Spinal cord (tissue), 10 donors: Measurements from ENCODE around the gene GPATCH3. TPM values are rescaled to one million over a fixed set of nuclear protein-coding genes. Genes with fewer than 3 reads are reported as not detected.
A peak's percentile ranks its signal among the peaks of the same experiment; 100 is the strongest.

ENCODE experiments used
- DNase-seq, 6 donors: peaks; one replicate each; pipeline versions ENCODE4 v3.0.0 to v3.0.0-alpha.2; 2013 to 2015; ENCODE audit warnings: low spot score in 6 of 6, low read depth in 4 of 6
- H3K27ac ChIP-seq: one replicate; pipeline ENCODE4 v1.5.1; 2013; ENCODE audit warnings: low read depth, low read length, control low read depth
- H3K27me3 ChIP-seq: one replicate; pipeline ENCODE4 v1.6.1; 2013; ENCODE audit warnings: low read length; ENCODE audit not compliant: control insufficient read depth, insufficient read depth
- H3K36me3 ChIP-seq: one replicate; pipeline ENCODE4 v1.6.1; 2013; ENCODE audit warnings: low read length; ENCODE audit not compliant: control insufficient read depth, insufficient read depth
- H3K4me1 ChIP-seq: one replicate; pipeline ENCODE4 v1.6.1; 2013; ENCODE audit warnings: low read length; ENCODE audit not compliant: control insufficient read depth, insufficient read depth
- H3K4me3 ChIP-seq: one replicate; pipeline ENCODE4 v1.5.1; 2013; ENCODE audit warnings: low read depth, low read length, control low read depth
- H3K9me3 ChIP-seq: one replicate; pipeline ENCODE4 v1.6.1; 2013; ENCODE audit warnings: low read length; ENCODE audit not compliant: control insufficient read depth, insufficient read depth
- WGBS: methylation state at CpG from one replicate; pipeline ENCODE4 v1.1.5; 2013; ENCODE audit warnings: missing lambda C conversion rate; ENCODE audit not compliant: insufficient coverage; 5-methylcytosine and 5-hydroxymethylcytosine counted together
- polyA plus RNA-seq, 2 donors: library from polyadenylated mRNA; unstranded; fragments of 120-200 nt; gene quantifications; one replicate each; pipeline ENCODE4 v1.2.1, GENCODE V29; 2013; ENCODE audit not compliant: insufficient read length in 2 of 2
- total RNA-seq, 2 donors: library from RNA; depleted of rRNA in 1 of 2; stranded (reverse); fragments of 120-200 nt in 1 of 2; fragments of >200 nt in 1 of 2; gene quantifications; one replicate each; pipeline versions ENCODE4 v1.2.3 to v1.2.4, GENCODE V29; 2013 to 2014
- donor health status: healthy.

GPATCH3 gene
- total and polyA plus RNA-seq, 4 donors, result 8.4 to 14.8 (median 12.4) TPM

DNA sequence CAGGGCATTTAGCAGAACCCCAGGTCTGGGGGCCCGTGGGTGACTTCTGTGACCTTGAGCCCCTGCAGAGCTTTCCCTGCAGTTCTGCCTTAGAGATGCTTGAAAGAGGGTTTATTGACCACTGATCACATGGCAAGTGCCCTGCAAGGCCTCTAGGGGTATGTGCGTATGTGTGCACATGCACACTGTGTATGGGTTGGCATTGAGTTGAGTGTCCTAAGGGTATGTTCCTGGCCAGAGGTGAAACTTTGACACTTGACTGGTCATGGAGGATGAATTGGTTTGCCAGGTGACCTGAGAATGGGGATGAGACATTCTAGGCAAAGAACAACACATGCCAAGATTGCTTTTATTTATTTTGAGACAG, 38.4 kb upstream of the GPATCH3 start:
- no peaks in the 10 kb centered on the region for H3K4me1 ChIP-seq
- peaks cover 52% of the 10 kb centered on the region for H3K36me3 ChIP-seq
- no peaks in the 10 kb centered on the region for H3K9me3 ChIP-seq
- H3K4me3 ChIP-seq, result no peak overlapping the region
- WGBS, result 86% methylated on average over 1 of the region's 2 CpGs
- no peaks in the 10 kb centered on the region for H3K27me3 ChIP-seq
- H3K27ac ChIP-seq, result no peak overlapping the region
- no peak for DNase-seq

DNA sequence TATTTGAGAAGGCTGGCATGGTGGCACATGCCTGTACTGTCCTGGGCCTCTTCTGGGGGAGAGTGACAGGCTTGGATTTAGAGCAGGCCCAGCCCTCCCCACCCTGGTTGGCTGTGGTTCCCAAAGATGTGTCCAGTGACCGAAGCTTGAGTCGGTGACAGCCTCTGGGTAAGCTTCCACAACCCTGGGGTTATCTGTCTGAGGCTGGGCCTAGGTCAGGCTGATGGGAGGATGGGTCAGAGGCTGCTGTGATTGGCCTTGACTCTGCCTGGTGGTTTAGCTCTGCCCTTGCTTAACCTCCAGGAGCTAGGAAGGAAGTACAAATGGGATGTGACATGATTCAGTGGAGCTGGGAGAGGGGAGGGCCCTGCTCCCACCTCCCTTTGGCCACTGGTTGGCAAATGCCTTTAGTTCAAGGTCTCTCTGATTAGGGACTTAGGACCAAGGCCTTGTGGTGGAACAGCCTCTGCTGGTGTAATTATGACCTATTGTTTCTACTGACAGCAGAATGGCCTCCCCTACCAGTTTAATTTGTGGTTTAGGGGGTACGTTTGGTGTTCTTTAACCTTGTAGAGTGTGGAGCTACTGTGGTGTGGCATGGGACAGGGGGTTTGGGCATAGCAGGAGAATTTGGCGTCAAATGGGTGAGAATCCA, 37.9 kb upstream of the GPATCH3 start:
- Histone ChIP-seq H3K4me1 (no peaks in the 10 kb centered on the region), H3K27me3 (no peaks in the 10 kb centered on the region), H3K36me3 (peaks cover 50% of the 10 kb centered on the region), H3K27ac (no peak overlapping the region), H3K4me3 (no peak overlapping the region), H3K9me3 (no peaks in the 10 kb centered on the region)
- 97% methylated on average over 4 of the region's 4 CpGs for WGBS
- DNase-seq, result no peak

DNA sequence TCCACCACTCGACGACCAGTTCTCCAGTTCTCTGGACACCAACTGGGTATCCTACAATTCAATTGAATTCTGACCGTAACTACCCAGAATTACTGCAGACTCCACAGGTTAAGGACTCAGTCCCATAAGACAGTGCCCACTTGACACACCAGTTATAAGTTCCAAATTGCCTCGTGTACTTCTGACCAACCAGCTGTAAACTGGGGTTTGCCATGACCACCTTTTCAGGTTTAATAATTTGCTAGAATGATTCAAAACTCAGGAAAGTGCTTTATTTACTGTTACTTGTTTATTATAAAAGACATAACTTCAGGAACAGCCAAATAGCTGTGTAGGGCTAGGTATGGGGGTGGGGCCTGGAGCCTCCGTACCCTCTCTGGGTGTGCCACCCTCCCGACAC, 36.6 kb upstream of the GPATCH3 start:
- Histone ChIP-seq H3K4me3 (no peak overlapping the region), H3K4me1 (no peaks in the 10 kb centered on the region), H3K27me3 (no peaks in the 10 kb centered on the region), H3K27ac (no peak overlapping the region), H3K9me3 (no peaks in the 10 kb centered on the region), H3K36me3 (peaks cover 41% of the 10 kb centered on the region)
- DNase-seq, result no peak
- 86% methylated on average over 3 of the region's 6 CpGs for WGBS

GRCh38 chr1:26932531-26932930, 32.3 kb upstream of the GPATCH3 start:
- WGBS, result no CpG with 5 or more reads among the region's 3 CpGs

GRCh38 chr1:26923711-26924110, 23.4 kb upstream of the GPATCH3 start:
- H3K27ac ChIP-seq, result no peak overlapping the region
- H3K36me3 ChIP-seq, result peaks cover 34% of the 10 kb centered on the region
- no peaks in the 10 kb centered on the region for H3K9me3 ChIP-seq
- no peaks in the 10 kb centered on the region for H3K27me3 ChIP-seq
- DNase-seq, result no peak
- no peak overlapping the region for H3K4me3 ChIP-seq
- WGBS, result 100% methylated on average over 3 of the region's 3 CpGs
- H3K4me1 ChIP-seq, result peaks cover 12% of the 10 kb centered on the region

More at GRCh38 chr1:26932531-26932930, 32.3 kb upstream of the GPATCH3 start:
- no peaks in the 10 kb centered on the region for H3K4me1 ChIP-seq
- DNase-seq, result no peak
- no peak overlapping the region for H3K27ac ChIP-seq
- no peaks in the 10 kb centered on the region for H3K9me3 ChIP-seq
- H3K27me3 ChIP-seq, result no peaks in the 10 kb centered on the region
- no peak overlapping the region for H3K4me3 ChIP-seq
- H3K36me3 ChIP-seq, result peaks cover 29% of the 10 kb centered on the region

DNA sequence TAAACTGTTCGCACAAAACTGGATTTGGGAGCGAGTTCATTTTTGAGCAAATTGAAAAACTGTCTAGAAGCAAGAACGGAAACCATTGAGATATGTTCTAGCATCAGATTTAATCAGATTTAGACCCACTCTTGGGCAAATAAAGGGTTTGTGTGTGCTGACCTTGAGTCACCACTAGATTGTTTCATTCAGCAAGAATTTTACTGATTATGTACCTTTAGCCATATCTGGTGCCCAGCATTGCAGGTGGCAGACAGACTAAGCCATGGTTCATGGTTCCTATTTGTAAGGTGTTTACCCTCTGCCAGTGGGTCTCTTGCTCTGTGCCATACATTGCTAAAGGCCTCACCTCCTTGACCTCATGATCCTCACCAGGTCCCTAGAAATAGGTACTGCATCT, 22.6 kb upstream of the GPATCH3 start:
- H3K4me3 ChIP-seq, result no peak overlapping the region
- H3K27ac ChIP-seq, result no peak overlapping the region
- DNase-seq, result no peak
- peaks cover 34% of the 10 kb centered on the region for H3K36me3 ChIP-seq
- H3K27me3 ChIP-seq, result no peaks in the 10 kb centered on the region
- peaks cover 12% of the 10 kb centered on the region for H3K4me1 ChIP-seq
- 80% methylated on average over 1 of the region's 3 CpGs for WGBS
- no peaks in the 10 kb centered on the region for H3K9me3 ChIP-seq

DNA sequence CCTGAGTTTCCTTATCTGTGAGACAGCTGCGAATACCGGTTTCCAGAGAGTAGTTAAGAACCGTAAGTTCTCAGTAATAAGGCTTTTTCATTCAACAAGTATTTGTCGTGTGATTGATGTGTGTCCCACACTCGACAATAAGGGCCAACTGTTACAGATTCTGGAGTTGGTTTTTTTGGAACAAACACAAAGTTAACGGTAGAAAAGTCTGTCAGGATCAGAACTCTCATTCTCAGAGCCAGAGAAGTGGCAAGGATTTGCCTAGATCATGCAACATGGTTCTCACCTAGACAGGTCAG, 22.1 kb upstream of the GPATCH3 start:
- no peaks in the 10 kb centered on the region for H3K9me3 ChIP-seq
- no peak for DNase-seq
- peak overlapping the region; percentile 84 for H3K4me3 ChIP-seq
- peaks cover 33% of the 10 kb centered on the region for H3K36me3 ChIP-seq
- no peaks in the 10 kb centered on the region for H3K27me3 ChIP-seq
- no peak overlapping the region for H3K27ac ChIP-seq
- peaks cover 12% of the 10 kb centered on the region for H3K4me1 ChIP-seq
- 46% methylated on average over 6 of the region's 6 CpGs for WGBS

GRCh38 chr1:26921540-26922430, 21.5 kb upstream of the GPATCH3 start, which contains the start of gene NUDC:
TSS of gene NUDC (plus strand) at chr1:26921743. CDS start at chr1:26921849, 106 bp downstream.
- 0% methylated on average over 72 of the region's 83 CpGs for WGBS
- H3K27ac ChIP-seq, result peak within 1 kb of the TSS; percentile 88

DNA sequence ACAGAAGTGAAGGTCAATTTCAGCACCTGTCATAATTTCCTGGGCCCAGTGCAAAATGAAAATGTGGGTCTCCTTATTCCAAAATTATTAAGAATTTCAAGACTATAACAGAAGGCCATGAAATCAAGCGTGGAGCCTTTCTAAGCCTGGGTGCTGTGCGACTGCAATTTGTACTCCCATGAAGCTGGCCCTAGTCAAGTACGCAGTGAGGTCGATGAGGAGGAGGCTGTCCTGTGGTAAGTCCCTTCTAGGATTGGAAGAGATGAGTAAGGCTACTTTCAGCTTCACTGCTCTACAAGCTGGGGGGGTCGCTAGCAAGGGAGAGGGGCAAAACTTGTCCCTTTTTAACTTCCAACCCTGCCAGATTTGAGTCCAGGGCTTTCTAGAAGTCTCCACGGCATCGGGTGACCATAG, 20.9 kb upstream of the GPATCH3 start:
- peak overlapping the region; percentile 85 for H3K27ac ChIP-seq
- peaks cover 21% of the 10 kb centered on the region for H3K36me3 ChIP-seq
- H3K27me3 ChIP-seq, result peaks cover 2% of the 10 kb centered on the region
- WGBS, result 15% methylated on average over 4 of the region's 7 CpGs
- H3K4me1 ChIP-seq, result peaks cover 12% of the 10 kb centered on the region
- H3K9me3 ChIP-seq, result no peaks in the 10 kb centered on the region
- H3K4me3 ChIP-seq, result peak overlapping the region; percentile 84
- DNase-seq, result no peak

More at GRCh38 chr1:26921540-26922430, 21.5 kb upstream of the GPATCH3 start, which contains the start of gene NUDC:
- Histone ChIP-seq H3K4me3 (peak within 1 kb of the TSS; percentile 84), H3K9me3 (no peaks in the 10 kb centered on the region), H3K36me3 (peaks cover 27% of the 10 kb centered on the region), H3K4me1 (peaks cover 12% of the 10 kb centered on the region), H3K27me3 (no peaks in the 10 kb centered on the region)
- peak; percentile 90 to 99 (median 96) for DNase-seq
